ENCODE results near the gene CLMN.

DNA sequence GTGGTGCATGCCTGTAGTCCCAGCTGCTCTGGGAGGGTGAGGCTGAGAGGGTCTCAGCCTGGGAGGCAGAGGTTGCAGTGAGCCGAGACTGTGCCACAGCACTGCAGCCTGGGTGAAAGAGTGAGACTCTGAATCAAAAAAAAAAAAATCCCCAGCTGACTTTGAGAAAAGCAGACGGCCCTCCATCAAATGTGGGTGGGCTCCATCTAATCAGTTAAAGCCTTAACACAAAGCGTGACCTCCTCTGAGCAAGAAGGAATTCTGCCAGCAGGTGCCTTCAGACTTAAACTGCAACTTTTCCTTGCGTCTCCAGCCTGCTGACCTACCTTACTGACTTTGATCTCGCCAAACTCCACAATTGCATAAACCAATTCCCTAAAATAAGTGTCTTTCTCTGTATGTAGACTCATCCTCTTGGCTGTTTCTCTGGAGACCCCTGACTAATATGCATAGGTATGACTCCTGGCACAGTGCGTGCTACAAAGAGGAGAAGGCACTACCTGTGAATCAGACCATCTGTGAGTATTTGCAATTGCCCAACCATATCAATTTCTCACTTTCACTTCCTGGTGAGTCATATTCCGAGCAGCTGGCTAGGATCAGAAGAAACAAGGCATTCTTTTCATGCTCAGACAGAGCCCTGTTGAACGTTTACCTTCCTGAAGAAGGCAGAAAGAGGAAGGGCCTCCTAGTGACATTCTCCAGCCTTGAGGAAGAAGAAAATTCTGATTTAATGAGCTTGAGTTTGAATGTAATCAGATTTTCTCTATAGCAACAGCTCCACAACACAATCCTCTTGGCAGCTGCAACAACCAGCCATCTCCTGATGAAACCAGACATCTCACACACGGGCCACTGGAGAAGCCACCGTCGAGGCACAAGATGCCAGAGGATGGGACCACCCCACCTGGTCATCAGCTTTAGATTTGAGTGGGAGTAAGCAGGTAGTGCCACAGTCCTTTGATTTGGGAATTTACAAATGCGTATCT is 54.3 kb downstream of the CLMN start:
- TF ChIP-seq MXI1 (IDR thresholded peaks at IDR 0.05; ENCODE audit: low read depth, low read length) (peak; percentile 74), POLR2AphosphoS5 (IDR thresholded peaks at IDR 0.05; ENCODE audit: low read length) (peak; percentile 48; the same call in 1 of the 2 replicates), GABPA (IDR thresholded peaks at IDR 0.05; ENCODE audit: low read depth) (no peak), CTCF (IDR thresholded peaks at IDR 0.05 in 2 of 3, conservative IDR thresholded peaks at IDR 0.05 in 1 of 3; ENCODE audit: control insufficient read depth in 2 of 3, extremely low read depth in 1 of 3, insufficient read depth in 1 of 3, low read depth in 3 of 3, low read length in 3 of 3) (no peak), RFX5 (IDR thresholded peaks at IDR 0.05; ENCODE audit: low read depth, low read length) (no peak), POLR2A (IDR thresholded peaks at IDR 0.05; ENCODE audit: low read depth, low read length) (no peak), TCF12 (IDR thresholded peaks at IDR 0.05; ENCODE audit: low read depth, low read length) (peak; percentile 99), CBFB (IDR thresholded peaks at IDR 0.05; ENCODE audit: low read depth) (peak; percentile 83), RB1 (IDR thresholded peaks at IDR 0.05; ENCODE audit: borderline replicate concordance) (0 out of 2 replicates have a peak, but pooled peaks have one; percentile 25)

Measured in GM12878 (cell line).